Lung (tissue), 12 donors: ENCODE results near the gene KIAA1191. TPM values are rescaled to one million over a fixed set of nuclear protein-coding genes. Genes with fewer than 3 reads are reported as not detected.

Experiments used
- ATAC-seq: fragments of 200-7000 bp; cut with Tn5 transposase; one replicate; pipeline ENCODE4 v1.9.1; 2020; ENCODE audit warnings: moderate number of reproducible peaks; ENCODE audit not compliant: insufficient read depth, low FRiP score
- DNase-seq, 3 donors: peaks; one replicate each; pipeline ENCODE4 v3.0.0-alpha.2; 2013 to 2017
- H3K27ac ChIP-seq, 2 donors: one replicate each; pipeline ENCODE4 v1.5.1; 2013; ENCODE audit warnings: mild to moderate bottlenecking in 2 of 2, moderate library complexity in 2 of 2, control low read depth in 1 of 2, inconsistent platforms in 1 of 2, low read depth in 1 of 2, low read length in 1 of 2
- H3K27me3 ChIP-seq, 3 donors: one replicate each; pipeline ENCODE4 v1.5.1; 2013; ENCODE audit warnings: low read length in 2 of 3; ENCODE audit not compliant: control insufficient read depth in 3 of 3, insufficient read depth in 3 of 3
- H3K36me3 ChIP-seq, 4 donors: one replicate each; pipeline ENCODE4 v1.5.1; 2013; ENCODE audit warnings: low read length in 4 of 4, mild to moderate bottlenecking in 1 of 4, moderate library complexity in 1 of 4; ENCODE audit not compliant: control insufficient read depth in 4 of 4, insufficient read depth in 4 of 4
- H3K4me1 ChIP-seq, 5 donors: one replicate each; pipeline ENCODE4 v1.5.1; 2013; ENCODE audit warnings: low read length in 5 of 5, mild to moderate bottlenecking in 2 of 5, moderate library complexity in 1 of 5; ENCODE audit not compliant: control insufficient read depth in 5 of 5, insufficient read depth in 5 of 5
- H3K4me3 ChIP-seq: one replicate; pipeline ENCODE4 v1.5.1; 2013; ENCODE audit warnings: mild to moderate bottlenecking, control low read depth, moderate library complexity
- H3K9ac ChIP-seq, 2 donors: one replicate each; pipeline ENCODE4 v1.5.1; 2013; ENCODE audit warnings: low read length in 2 of 2, control low read depth in 1 of 2; ENCODE audit not compliant: insufficient read depth in 1 of 2
- H3K9me3 ChIP-seq, 4 donors: one replicate each; pipeline ENCODE4 v1.5.1; 2013; ENCODE audit warnings: low read length in 3 of 4, mild to moderate bottlenecking in 1 of 4, moderate library complexity in 1 of 4; ENCODE audit not compliant: control insufficient read depth in 4 of 4, insufficient read depth in 3 of 4
- CTCF ChIP-seq: IDR thresholded peaks from 2 replicates; pipeline ENCODE4 v1.5.1; 2012; ENCODE audit warnings: mild to moderate bottlenecking; ENCODE audit errors: control extremely low read depth, extremely low read depth
- WGBS, 2 donors: extraction: QIAGEN DNeasy Blood & Tissue Kit; methylation state at CpG; one replicate each; pipeline ENCODE4 v1.1.7; 2013; 5-methylcytosine and 5-hydroxymethylcytosine counted together
- polyA plus RNA-seq, 2 donors: library from polyadenylated mRNA; stranded (reverse); fragments of 200-250 nt; gene quantifications; one replicate each; pipeline ENCODE4 v1.2.1, GENCODE V29; 2013
- total RNA-seq, 2 donors: library from RNA; depleted of rRNA in 1 of 2; stranded (reverse); fragments of >200 nt in 1 of 2; gene quantifications; one replicate each; pipeline ENCODE4 v1.2.1, GENCODE V29; 2014 to 2021
- donor health status: control.
- donor health status: control.
- donor health status: Bipolar disorder and iron deficiency.
- donor health status: healthy.
- donor health status: DM: yes; HTN: yes; CAD: no.

The KIAA1191 gene
- total and polyA plus RNA-seq, 4 donors: 41.0 to 78.1 (median 61.8) TPM

DNA sequence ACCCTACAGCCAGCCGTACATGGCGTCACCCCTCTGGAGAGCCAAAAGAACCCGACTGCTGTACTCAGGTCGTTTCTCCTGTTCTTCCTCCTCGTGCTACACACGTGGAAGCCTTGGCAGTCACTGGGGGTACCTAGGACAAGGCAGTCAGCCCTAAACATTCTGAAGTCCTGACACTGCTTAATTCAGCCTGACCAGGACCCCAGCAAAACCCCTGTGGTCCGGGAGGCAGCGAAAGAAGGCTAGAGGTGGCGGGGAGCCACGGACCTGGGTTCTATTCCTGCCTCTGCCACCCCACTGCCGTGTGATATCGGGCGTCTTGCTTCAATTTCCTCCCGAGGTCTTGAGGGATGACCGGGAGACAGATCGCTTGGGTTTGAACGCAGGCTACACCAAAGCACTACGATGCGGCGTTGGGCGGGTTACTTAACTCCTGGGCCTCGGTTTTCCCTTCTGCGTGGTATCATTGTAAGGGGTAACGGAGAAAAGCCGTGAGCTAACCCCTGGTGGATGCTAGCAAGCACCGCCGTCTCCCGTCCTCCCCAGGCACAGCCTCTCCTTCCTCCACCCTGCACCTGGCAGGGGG, 3.3 kb upstream of the KIAA1191 start:
- 28 to 30% methylated on average over 27 to 28 of the region's 28 CpGs for WGBS, 2 donors
- no peak for ATAC-seq
- DNase-seq: peak in 1 of 3 donors; percentile 15
- peak overlapping the region in 1 of 2 donors; percentile 46 for H3K27ac ChIP-seq
- H3K4me3 ChIP-seq: peak overlapping the region; percentile 89
- TF ChIP-seq CTCF: no peak
- H3K4me1 ChIP-seq: peaks cover 0 to 10% (median 4%) of the 10 kb centered on the region in 5 donors
- H3K9ac ChIP-seq: peak overlapping the region in 1 of 2 donors; percentile 32
- H3K36me3 ChIP-seq: peaks cover 0 to 18% (median 3%) of the 10 kb centered on the region in 4 donors
- H3K27me3 ChIP-seq: no peaks in the 10 kb centered on the region
- no peaks in the 10 kb centered on the region for H3K9me3 ChIP-seq

GRCh38 chr5:176362233-176362490, 598 bp upstream of the KIAA1191 start:
- DNase-seq (no peak), ATAC-seq (no peak)
- H3K36me3 ChIP-seq: peaks cover 0 to 14% (median 6%) of the 10 kb centered on the region in 4 donors
- TF ChIP-seq CTCF: no peak
- no peaks in the 10 kb centered on the region for H3K27me3 ChIP-seq
- H3K9me3 ChIP-seq: no peaks in the 10 kb centered on the region
- peaks cover 0 to 15% (median 4%) of the 10 kb centered on the region in 5 donors for H3K4me1 ChIP-seq
- H3K9ac ChIP-seq: no peak overlapping the region
- H3K4me3 ChIP-seq: no peak overlapping the region
- 51 to 70% methylated on average over 8 of the region's 8 CpGs for WGBS, 2 donors
- H3K27ac ChIP-seq: peak overlapping the region; percentile 71 to 86

DNA sequence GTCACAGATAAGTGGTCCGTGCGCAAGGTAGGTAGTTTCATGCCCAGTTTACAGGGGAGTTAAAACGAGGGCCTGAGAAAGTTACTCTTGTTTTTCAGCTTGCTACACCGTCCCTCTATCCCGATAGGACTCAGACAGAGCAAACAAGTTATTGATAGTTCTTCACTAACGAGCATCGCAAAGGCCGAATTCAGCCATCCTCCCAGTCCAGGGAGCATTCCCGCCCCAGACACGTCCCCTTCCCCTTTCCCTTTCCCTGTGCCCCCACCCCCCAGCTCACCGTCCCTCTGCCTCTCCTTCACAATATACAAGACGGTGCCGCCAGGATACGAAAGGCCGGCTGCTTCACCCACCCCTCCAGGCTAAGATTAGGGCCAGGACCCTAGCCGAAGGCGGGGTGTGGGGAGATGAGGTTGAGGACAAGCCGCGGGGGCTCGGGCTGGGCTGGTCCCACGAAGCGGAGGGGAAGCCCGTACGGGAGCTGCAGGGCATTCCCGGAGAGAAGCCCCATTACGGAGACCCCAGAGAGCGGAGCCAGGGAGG, 599 bp downstream of the KIAA1191 start:
- peak in 1 of 3 donors; percentile 21 for DNase-seq
- peak; percentile 3 for ATAC-seq
- Histone ChIP-seq H3K27ac (peak overlapping the region; percentile 71 to 86), H3K9me3 (no peaks in the 10 kb centered on the region), H3K36me3 (peaks cover 0 to 13% (median 7%) of the 10 kb centered on the region in 4 donors), H3K27me3 (no peaks in the 10 kb centered on the region), H3K4me3 (peak overlapping the region; percentile 92), H3K4me1 (peaks cover 0 to 11% (median 2%) of the 10 kb centered on the region in 5 donors), H3K9ac (peak overlapping the region; percentile 85 to 92)
- TF ChIP-seq CTCF: no peak
- WGBS, 2 donors: 2 to 3% methylated on average over 27 of the region's 27 CpGs
